A549 (cell line): Measurements from ENCODE around the gene RRP8.

Experiments used
- BHLHE40 ChIP-seq: IDR thresholded peaks from 2 replicates; pipeline ENCODE4 v1.6.1; 2012; ENCODE audit warnings: low read depth, low read length, inconsistent platforms
- EP300 ChIP-seq, 2 experiments: fragments of >200 bp; sonication (Bioruptor Twin); formaldehyde crosslinking; IDR thresholded peaks; 2 replicates in 1 of 2; 3 replicates in 1 of 2; pipeline ENCODE4 v1.6.1; 2016 to 2017
- JUNB ChIP-seq: fragments of >200 bp; sonication (Bioruptor Twin); formaldehyde crosslinking; IDR thresholded peaks from 2 replicates; pipeline ENCODE4 v1.6.1; 2016
- POLR2A ChIP-seq: IDR thresholded peaks from 2 replicates; pipeline ENCODE4 v1.6.1; 2012; ENCODE audit warnings: mild to moderate bottlenecking, low read length
- SREBF2 ChIP-seq: fragments of 450-650 bp; IDR thresholded peaks from 2 replicates; pipeline ENCODE4 v1.6.1; 2014; ENCODE audit warnings: mild to moderate bottlenecking, moderate library complexity
- TF ChIP-seq, protein P1 (sequence below): fragments of >200 bp; sonication (Bioruptor Twin); formaldehyde crosslinking; IDR thresholded peaks from 3 replicates; pipeline ENCODE4 v1.5.1; 2016

- TF ChIP-seq, protein P1, sequence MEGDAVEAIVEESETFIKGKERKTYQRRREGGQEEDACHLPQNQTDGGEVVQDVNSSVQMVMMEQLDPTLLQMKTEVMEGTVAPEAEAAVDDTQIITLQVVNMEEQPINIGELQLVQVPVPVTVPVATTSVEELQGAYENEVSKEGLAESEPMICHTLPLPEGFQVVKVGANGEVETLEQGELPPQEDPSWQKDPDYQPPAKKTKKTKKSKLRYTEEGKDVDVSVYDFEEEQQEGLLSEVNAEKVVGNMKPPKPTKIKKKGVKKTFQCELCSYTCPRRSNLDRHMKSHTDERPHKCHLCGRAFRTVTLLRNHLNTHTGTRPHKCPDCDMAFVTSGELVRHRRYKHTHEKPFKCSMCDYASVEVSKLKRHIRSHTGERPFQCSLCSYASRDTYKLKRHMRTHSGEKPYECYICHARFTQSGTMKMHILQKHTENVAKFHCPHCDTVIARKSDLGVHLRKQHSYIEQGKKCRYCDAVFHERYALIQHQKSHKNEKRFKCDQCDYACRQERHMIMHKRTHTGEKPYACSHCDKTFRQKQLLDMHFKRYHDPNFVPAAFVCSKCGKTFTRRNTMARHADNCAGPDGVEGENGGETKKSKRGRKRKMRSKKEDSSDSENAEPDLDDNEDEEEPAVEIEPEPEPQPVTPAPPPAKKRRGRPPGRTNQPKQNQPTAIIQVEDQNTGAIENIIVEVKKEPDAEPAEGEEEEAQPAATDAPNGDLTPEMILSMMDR: no peak
- no peak for TF ChIP-seq SREBF2
- no peak for TF ChIP-seq JUNB
- TF ChIP-seq EP300 (IDR thresholded peaks at IDR 0.05): no peak
- TF ChIP-seq POLR2A: no peak
- TF ChIP-seq BHLHE40: no peak
Observed at GRCh38 chr11:6652182-6652581, 48.8 kb upstream of the RRP8 start.
